GM18505 (cell line): ENCODE data around the gene MTHFR.

Experiments used
- ATAC-seq: cut with Tn5 transposase; IDR thresholded peaks from one replicate; pipeline ENCODE4 v1.9.1; 2021; ENCODE audit not compliant: unreplicated experiment
- POLR2A ChIP-seq: IDR thresholded peaks from 4 replicates; pipeline ENCODE4 v1.6.1; 2011; ENCODE audit warnings: borderline replicate concordance; ENCODE audit not compliant: insufficient read depth, insufficient read length; ENCODE audit errors: extremely low read depth

Gene MTHFR

DNA sequence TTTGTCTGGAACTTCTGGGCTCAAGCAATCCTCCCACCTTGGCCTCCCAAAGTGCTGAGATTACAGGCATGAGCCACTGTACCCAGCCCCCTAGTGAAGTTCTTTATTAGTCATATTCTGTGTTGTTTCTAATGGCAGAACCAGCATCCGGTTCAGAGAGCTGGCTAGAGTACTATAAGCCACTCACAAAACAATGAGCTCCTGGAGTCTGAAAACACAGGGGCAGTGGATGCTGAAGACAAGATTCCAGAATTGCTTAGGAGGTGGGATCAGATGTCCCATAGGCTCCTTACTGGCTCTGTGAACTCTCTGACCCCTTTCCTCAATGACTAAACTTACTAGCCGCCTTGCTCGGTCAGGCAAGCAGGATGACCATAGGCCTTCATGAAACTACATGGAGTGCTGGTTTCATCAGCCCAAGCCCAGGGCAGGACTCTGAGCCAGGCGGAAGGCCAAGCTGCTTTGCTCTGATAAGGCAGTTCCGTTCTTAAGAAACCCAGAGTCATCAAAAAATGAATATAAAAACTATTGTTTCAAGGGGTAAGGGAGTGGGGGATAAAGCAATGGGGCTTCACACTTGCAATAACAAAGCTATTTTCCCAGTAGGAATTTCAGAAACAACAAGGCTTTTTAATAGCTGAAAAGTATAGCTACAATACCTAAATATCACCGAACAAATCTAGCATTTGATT is 8.1 kb downstream of the MTHFR start:
- no peak for ATAC-seq
- no peak for TF ChIP-seq POLR2A

DNA sequence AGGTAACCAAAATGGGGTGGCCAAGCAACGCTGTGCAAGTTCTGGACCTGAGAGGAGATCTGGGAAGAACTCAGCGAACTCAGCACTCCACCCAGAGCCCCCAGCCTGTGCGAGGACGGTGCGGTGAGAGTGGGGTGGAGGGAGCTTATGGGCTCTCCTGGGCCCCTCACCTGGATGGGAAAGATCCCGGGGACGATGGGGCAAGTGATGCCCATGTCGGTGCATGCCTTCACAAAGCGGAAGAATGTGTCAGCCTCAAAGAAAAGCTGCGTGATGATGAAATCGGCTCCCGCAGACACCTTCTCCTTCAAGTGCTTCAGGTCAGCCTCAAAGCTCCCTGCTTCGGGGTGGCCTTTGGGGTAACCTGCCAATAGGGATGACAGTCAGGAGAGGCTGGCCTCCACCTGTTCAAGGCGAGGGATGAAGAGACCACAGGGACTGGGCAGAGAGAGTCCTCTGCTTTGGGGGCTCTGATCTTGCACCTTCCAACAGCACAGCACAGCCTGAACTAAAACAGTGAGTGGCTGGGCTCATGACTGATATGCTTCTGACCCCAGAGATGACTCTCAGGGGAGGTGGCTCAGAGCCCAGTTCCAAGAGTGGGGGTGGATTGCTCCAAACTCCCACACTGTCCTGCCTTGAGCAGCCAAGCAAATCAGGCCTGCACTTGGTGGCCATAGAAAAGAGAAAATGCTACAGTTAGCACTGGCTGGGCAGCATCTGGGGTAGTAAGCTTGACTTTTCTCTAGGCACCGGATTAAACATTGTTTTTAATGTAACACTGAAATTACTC is 9.5 kb downstream of the MTHFR start:
- TF ChIP-seq POLR2A: no peak
- ATAC-seq: no peak

DNA sequence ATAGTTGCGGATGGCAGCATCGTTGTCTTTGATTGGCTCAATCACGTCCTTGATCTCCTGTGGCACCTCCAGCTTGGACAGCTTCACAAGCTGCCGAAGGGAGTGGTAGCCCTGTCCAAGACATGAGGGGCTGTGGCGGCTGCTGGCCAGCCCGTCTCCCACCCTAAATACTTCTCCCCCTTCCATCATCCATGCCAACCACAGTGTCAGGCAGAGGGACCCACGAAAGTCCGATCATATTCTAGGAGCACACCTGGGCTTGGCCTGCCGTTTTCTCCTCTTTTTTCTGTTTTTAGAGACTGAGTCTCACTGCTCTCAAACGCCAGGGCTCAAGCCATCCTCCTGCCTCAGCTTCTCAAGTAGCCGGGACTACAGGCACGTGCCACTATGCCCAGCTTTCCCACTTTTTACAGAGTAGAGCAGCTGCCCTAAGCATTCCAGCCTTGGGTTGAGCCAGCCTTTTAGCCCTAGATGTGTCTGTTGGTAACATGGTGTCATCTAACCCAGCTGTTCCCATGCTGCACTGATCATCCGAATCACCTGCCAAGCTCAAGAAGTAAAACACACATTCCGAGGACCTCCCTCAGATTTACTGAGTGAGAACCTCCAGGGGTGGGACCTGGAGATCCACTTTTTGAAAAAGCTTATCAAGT is 10.4 kb downstream of the MTHFR start:
- ATAC-seq: no peak
- no peak for TF ChIP-seq POLR2A

DNA sequence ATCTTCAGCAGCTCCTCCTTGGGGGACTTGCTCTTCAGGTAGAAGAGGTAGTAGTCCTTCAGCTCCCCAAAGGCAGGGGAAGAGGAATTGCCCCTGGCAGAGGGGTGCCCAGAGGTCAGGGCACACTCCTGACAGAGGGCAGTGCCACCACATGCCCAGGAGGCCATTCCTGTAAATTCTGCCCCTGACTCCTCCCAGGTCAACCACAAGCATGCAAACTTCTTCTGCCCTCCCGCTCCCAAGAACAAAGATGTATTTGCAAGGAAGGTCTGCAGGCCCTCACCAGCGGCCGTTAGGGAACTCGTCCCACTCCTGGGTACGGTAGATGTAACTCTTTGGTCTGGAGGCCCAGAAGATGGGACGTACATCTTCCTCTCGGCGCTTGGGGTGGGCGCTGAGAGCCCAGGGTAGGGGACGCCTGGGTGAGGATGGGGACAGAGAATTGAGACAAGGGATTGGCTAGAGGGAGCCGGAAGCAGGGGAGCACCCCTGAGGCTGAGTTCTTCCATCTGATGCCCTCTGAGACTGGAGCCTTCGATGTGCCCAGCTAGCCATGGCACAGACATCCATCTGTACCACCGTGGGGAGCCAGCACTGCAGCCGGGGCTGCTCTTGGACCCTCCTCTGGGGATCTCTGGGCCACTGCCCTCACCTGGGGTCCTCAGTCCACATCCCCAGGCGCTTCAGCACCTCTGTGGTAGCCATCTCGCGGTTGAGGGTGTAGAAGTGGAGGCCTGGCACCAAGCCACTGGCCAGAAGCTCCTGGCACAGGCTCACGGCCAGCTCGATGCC is 11.1 kb downstream of the MTHFR start:
- TF ChIP-seq POLR2A: no peak
- no peak for ATAC-seq

DNA sequence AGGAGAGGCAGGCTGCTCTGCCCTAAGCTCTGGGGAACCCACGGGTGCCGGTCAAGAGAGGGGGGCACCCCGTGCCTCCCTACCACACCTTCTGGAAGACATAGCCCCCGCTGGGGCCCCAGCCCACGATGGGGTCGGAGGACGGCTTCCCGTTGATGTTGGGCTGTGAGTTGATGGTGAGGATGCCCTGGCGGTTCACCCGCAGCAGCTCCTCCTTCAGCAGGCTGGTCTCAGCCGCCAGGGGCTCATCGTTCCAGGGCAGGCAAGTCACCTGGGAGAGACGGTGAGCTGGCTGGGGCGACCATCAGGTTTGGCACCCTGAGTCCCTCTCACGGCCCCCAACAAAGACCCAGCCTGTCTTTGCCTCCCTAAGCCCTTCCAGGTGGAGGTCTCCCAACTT is 11.9 kb downstream of the MTHFR start:
- no peak for TF ChIP-seq POLR2A
- no peak for ATAC-seq

DNA sequence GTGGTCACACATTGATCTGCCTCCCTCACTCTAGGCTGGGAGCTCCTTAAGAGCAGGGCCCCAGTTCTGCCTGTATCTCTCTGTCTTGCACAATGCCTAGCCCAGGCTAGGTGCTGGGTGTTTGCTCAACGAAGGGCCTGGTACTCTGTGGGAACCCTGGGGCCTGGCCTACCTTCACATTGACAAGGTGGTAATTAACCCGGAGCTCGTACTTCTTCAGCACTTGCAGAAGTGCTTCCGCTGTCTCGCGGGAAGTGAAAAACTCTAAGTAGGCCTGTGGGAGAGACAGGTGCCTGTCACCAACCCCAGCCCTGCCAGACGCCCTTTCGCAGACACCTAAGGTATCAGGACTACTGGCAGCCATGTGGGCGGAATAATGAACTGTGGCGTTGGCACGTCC is 13.7 kb downstream of the MTHFR start:
- no peak for TF ChIP-seq POLR2A
- no peak for ATAC-seq

DNA sequence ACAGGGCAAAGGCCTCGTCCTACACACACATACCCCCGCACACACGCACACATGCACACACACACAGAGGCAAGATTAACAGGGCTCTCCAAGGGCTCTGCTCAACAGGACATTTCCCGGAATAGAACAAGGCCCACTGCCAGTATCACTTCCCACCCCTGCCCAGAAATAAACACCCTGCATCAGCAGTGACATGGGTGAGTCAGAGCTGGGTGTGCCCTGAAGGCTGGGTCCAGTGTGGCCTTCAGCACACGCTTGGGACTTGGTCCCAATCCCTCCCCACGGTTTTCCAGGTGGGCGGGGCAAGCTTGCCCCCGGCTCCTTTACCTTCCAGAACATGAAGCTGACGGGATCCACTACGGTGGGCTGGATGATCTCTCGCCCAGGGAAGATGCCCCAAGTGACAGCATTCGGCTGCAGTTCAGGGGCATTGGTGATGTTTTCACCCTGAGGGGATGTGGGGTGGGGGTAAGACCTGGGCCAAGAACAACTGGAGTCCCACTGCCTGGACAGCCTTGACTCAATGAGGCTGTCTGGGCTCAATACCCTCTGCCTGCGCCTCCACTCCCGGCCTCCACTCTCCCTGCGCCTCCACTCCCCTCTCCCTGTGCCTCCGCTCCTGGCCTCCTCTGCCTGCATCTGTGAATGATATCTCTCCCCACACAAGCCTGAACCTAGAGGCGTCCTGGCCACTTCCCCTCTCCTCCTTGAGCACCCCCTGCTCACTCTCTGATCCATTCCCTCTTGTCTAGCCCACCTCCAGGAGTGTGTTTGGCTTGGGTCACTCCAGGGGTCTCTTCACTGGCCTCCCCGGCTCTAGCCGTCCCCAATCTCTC is 14.7 kb downstream of the MTHFR start:
- ATAC-seq: no peak
- TF ChIP-seq POLR2A: no peak

DNA sequence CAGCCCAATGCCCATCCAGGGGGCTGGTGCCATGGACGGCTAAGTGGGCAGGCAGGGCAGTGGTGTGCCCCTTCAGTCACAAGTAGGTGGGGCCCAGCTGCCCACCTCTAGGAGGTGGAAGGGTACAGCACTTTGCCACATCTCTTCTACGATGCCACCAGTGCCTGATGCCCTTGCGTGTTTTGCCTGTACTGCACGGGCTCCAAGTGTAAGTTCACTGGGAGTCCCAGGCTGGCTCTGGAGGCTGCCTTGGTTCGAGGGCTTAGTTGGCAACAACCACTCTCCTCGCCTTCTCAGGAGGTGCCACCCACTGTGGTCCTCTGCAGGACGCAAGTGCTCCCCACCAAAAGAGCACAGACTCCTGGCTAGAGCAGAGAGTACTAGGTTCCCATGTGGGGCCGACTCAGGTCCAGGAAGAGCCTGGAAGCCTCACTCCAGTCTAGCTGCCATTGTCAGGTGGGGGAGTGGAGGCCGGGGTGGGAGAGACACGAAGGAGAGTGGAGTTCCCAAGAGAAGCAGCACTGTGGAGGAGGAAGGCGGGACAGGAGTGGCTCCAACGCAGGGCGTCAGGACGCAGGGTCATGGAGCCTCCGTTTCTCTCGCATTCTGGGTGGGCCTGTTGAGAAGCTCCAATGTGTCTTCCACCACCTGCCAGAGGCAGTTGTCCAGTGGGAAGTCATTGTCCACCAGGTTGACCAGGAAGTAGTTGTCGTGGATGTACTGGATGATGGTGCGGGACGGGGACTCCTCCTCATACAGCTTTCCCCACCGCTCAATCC is 15.5 kb downstream of the MTHFR start:
- ATAC-seq: no peak
- no peak for TF ChIP-seq POLR2A

DNA sequence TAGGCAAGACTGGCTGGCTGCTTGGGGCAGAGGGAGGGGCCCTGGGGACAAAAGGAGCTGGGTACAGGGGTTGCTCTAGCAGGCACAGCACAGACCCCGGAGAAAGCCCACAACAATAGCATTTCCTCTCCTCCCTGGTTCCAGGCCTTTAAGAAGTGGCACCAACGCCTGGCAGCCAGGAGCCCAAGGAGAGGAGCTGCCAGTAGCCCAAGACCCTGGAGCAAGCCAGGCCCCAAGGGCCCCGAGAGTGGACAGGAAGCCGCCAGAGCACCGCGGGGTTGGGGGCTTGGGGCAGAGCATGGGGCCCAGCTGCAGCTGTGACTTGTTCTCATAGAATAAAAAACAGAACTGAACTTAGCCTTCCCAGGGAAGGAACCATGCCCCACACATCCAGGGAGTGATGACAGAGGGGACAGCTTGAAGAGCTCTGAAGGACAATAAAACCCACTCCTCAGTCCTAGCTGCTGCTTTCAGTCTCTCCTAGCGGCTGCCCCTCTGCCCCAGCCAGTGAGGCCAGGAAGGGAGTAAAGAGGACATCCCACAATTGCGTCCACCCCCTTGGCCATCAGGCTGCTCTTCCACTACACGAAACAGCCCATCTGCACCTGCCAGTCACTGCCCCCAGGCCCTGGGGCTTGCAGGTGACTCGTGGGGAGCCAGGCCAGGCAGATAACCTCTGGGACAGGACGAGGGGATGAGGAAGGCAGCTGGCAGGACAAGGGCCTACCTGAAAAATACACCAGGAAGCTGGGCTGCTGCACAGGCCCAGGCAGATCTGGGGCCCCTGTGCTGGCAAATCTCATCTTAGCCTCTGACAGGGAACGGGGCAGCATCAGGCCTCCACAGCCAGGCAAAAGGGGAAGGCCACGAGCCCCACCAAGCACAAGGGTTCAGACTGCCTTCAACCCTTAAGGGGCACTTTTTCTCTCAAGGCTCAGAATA is 16.4 kb downstream of the MTHFR start:
- no peak for TF ChIP-seq POLR2A
- ATAC-seq: no peak

DNA sequence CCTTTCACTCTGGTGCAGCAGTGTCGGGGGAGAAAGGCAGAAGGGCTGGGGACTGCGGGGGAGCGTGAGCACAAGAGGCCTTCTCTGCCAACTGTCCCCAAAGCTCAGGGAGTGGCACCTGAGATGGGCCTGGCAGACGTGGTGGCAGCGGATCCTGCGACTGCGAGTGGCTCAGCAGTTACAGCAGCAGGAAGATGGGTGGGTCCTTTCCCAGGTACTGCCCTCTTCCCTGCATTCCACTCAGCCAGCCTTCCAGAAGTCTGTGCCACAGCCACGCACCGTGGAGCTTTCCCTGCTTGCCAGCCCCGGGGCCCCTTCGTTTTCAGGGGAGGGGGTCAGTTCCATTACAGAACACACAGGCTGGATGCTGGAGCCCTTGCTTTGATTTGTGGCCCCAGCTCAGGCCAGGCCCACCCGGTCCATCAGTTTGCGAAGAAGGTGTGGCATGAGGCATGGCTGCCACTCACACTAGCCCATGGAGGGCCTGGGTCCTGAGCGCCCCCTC is 17.2 kb downstream of the MTHFR start:
- no peak for ATAC-seq
- TF ChIP-seq POLR2A: no peak
